GM20000 (cell line): Measurements from ENCODE around the gene SPTBN2.

Experiments
- DNase-seq: peaks from one replicate; pipeline ENCODE4 v3.0.0; 2012; ENCODE audit warnings: low spot score
- TF ChIP-seq, protein P1 (sequence below): IDR thresholded peaks from 2 replicates; pipeline ENCODE4 v1.5.1; 2012; ENCODE audit warnings: mild to moderate bottlenecking, control low read depth; ENCODE audit errors: extremely low read depth, missing control alignments

Gene SPTBN2

DNA sequence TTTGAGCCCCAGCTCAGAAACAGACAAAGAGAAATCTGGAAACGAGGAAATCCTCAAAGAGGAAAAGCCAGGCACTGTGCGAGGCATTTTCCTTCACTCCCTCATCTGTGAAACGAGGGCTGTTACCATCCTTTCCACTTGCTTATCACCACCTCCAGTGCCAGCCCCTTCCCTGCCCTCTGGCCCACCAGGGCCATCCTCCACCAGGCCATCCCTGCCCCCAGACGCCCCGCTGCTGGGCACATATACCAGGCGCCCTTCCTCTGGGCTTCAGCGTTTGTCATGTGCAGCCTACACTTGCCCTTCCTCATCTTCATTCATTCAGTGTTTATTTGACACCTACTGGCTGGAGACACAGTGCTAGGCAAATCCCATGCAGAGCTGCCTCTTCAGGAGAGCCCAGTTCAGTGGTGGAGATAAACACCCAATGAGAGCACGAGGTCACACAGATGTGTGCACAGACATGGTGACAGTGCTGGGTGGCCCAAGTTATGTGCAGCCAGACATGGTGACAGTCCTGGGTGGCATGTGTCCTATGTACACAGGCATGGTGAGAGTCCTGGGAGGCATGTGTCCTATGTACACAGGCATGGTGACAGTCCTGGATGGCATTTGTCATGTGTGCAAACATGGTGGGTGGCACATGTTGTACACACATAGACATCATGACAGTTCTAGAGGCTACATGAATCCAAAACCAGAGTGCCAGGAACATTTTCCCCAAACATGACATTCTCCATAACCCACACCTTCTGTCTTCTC, 9.7 kb downstream of the SPTBN2 start:
- TF ChIP-seq, protein P1, sequence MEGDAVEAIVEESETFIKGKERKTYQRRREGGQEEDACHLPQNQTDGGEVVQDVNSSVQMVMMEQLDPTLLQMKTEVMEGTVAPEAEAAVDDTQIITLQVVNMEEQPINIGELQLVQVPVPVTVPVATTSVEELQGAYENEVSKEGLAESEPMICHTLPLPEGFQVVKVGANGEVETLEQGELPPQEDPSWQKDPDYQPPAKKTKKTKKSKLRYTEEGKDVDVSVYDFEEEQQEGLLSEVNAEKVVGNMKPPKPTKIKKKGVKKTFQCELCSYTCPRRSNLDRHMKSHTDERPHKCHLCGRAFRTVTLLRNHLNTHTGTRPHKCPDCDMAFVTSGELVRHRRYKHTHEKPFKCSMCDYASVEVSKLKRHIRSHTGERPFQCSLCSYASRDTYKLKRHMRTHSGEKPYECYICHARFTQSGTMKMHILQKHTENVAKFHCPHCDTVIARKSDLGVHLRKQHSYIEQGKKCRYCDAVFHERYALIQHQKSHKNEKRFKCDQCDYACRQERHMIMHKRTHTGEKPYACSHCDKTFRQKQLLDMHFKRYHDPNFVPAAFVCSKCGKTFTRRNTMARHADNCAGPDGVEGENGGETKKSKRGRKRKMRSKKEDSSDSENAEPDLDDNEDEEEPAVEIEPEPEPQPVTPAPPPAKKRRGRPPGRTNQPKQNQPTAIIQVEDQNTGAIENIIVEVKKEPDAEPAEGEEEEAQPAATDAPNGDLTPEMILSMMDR, result no peak
- no peak for DNase-seq

DNA sequence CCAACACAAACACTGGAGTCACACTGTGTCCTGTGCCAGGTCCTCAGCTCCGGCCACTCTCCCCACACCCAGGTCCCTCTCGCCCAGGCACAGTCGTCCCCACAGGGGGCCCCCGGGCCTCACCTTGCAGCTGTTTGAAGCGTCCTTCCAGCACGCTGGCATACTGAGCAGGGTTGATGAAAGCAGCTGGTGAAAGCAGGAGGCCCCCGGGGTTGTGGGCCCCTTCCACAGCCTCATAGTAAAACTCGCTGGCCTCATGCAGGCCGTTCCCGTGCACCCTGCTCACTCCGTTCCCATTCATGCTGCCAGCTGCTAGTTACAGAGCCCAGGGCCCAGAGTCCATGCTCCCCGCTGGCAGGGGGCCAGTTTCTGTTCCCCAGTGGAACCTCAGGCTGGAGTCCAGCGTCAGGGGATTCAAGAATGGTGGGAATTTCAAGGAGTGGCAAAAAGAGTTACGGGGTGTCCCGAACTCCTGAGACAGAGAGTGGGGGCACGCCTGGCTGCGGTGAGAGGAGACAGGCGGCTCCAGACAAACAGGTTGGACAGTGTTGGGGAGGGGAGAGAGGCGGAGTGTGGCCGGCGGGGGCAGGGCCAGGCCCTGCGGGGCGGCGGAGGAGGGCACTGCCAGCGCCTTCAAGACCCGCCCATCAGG, 10.6 kb downstream of the SPTBN2 start:
- TF ChIP-seq, protein P1, result no peak
- no peak for DNase-seq

- no peak for DNase-seq
- TF ChIP-seq, protein P1, result no peak
These were observed 11.1 kb downstream of the SPTBN2 start for GRCh38 chr11:66717925-66718319.

DNA sequence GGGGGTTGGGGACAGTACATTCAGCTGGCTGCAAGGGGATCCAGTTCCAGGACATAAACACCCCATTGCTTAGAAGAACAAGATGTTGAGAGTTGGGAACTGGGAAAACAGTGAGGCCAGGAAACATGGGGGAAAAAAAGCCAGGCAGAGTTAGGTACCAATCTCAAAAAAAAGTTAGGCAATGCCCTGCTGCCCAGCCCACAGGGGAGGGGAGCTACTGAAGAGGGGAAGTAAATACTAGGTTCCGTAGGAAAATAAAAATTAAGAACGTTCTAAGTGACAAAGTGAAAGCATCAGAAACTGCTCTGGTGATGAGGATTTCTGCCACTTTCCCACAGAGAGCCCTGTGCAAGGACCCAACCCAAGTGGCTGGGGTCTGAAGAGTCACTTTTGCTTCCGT, 12.0 kb downstream of the SPTBN2 start:
- DNase-seq, result no peak

DNA sequence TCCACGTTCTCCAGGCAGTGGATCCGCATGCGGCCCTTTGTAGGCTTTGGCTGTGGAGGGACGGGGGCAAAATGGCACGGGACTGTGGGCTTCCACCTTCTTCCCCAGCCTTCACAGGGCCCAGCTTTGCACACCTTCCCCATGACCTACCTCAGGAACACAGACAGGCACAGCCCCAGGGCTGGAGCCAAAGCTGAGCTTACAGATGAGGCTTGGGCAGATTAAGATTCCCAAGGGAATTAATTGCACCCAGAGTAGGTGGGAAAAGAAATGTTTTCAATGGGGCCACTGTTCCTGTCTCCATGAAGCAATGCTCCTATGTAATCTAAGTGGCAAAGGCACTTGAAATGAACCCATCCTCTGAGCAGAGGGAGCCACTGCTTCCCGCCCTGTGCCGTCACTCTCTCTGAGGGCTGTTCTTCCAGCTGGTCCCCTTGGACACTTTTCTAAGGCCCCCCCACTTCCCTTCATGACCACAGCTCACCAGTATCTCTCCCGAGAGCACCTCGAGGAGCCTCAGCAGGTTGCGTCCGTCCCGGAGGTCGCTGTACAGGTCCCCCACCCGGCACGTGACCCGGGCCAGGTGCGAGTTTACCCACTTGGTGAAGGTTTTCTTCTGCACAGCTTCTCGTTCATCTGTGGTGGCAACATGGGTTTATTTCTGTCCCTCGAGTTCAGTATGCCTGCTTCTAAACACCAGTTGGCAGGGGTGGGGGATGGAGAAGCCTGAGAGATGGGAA, 13.5 kb downstream of the SPTBN2 start:
- TF ChIP-seq, protein P1, result no peak
- no peak for DNase-seq

More for the DNA sequence above, 12.0 kb downstream of the SPTBN2 start:
- TF ChIP-seq, protein P1, result no peak

- no peak for DNase-seq
- TF ChIP-seq, protein P1, result no peak
These were observed 15.1 kb downstream of the SPTBN2 start for GRCh38 chr11:66713746-66714480.
